Measurements from ENCODE around the gene CHMP5. TPM values are rescaled to one million over a fixed set of nuclear protein-coding genes. Genes with fewer than 3 reads are reported as not detected.

Gene CHMP5
- total RNA-seq, 1 donor from 2014 or later = 108 TPM

DNA sequence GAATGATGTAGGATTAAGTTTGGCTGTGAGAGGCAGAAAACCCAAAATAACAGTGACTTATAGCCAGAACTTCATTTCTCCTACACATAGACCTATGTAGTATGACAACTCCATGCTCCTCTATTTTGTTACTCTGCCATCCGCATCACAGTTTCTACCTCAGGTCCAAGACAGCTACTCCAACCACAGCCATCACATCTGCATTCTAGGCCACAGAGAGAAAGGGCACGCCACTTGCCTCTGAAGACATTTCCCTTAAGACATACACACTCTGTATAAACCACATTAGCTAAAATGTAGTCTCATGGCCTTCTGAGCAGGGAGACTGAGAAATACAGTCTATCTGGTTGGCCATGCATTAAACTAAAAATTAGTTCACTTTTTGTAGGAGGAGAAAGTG lies 14.9 kb upstream of the CHMP5 start:
- H3K4me3 Mint-ChIP-seq (ENCODE audit: unreplicated experiment) = no peak overlapping the region
- Histone ChIP-seq H3K4me3 (ENCODE audit: insufficient read depth, low read depth, low read length) (no peak overlapping the region), H3K27me3 (ENCODE audit: insufficient read depth, low read length) (no peaks in the 10 kb centered on the region), H3K9ac (ENCODE audit: low read length) (no peak overlapping the region), H2AFZ (ENCODE audit: low read depth, low read length) (no peak overlapping the region), H4K20me1 (ENCODE audit: insufficient read depth, low read length) (no peaks in the 10 kb centered on the region), H3K27ac (ENCODE audit: low read depth, low read length) (no peak overlapping the region), H3K4me1 (ENCODE audit: insufficient read depth, low read length) (no peaks in the 10 kb centered on the region), H3K79me2 (ENCODE audit: insufficient read depth, low read length) (no peaks in the 10 kb centered on the region), H3K36me3 (ENCODE audit: insufficient read depth, low read length) (peaks cover 20% of the 10 kb centered on the region), H3K9me3 (ENCODE audit: insufficient read depth, low read depth, low read length) (no peaks in the 10 kb centered on the region), H3K4me2 (ENCODE audit: low read length) (no peak overlapping the region)
- H3K36me3 Mint-ChIP-seq (ENCODE audit: low read depth, unreplicated experiment) = peaks cover 16% of the 10 kb centered on the region
- H3K9me3 Mint-ChIP-seq (ENCODE audit: unreplicated experiment) = peaks cover 2% of the 10 kb centered on the region
- peaks cover 10% of the 10 kb centered on the region for H3K4me1 Mint-ChIP-seq (ENCODE audit: low read depth, unreplicated experiment)
- no peak overlapping the region for H3K27ac Mint-ChIP-seq (ENCODE audit: unreplicated experiment)
- H3K27me3 Mint-ChIP-seq (ENCODE audit: low read depth, unreplicated experiment) = peaks cover 5% of the 10 kb centered on the region
- FAIRE-seq = no peak
- no peak for DNase-seq (ENCODE audit: low read depth)
- no peak for TF ChIP-seq EZH2 (IDR thresholded peaks at IDR 0.05; ENCODE audit: insufficient read depth, low read length)
- TF ChIP-seq, protein P1, sequence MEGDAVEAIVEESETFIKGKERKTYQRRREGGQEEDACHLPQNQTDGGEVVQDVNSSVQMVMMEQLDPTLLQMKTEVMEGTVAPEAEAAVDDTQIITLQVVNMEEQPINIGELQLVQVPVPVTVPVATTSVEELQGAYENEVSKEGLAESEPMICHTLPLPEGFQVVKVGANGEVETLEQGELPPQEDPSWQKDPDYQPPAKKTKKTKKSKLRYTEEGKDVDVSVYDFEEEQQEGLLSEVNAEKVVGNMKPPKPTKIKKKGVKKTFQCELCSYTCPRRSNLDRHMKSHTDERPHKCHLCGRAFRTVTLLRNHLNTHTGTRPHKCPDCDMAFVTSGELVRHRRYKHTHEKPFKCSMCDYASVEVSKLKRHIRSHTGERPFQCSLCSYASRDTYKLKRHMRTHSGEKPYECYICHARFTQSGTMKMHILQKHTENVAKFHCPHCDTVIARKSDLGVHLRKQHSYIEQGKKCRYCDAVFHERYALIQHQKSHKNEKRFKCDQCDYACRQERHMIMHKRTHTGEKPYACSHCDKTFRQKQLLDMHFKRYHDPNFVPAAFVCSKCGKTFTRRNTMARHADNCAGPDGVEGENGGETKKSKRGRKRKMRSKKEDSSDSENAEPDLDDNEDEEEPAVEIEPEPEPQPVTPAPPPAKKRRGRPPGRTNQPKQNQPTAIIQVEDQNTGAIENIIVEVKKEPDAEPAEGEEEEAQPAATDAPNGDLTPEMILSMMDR (IDR thresholded peaks at IDR 0.05; ENCODE audit: insufficient read depth, low read depth, low read length) = no peak

DNA sequence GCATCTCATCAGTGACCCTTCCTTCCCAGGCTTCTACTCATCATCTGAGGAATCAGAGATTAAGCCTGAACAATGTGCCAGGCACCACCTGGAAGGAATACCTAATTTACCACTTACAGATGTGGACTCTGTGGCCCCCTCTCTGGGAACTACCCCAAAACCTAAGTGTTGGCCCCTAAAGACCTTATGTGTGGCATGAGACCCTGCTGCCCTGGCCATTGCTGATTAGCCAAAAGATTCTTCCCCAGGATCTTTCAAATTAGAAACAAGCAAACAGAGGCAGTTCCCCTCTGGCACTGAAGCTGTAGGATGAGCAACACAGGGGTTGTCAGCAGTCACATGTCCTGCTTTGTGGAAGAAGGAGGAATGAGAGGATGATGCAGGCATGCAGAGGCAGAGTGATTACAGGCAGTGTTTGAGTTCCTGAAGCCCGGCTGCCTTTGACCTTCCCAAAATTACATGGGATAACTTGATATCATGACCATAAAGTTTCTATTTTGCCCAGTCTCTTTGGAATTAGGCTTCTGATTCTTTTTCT lies 14.3 kb upstream of the CHMP5 start:
- Histone ChIP-seq H3K27ac (ENCODE audit: low read depth, low read length) (no peak overlapping the region), H2AFZ (ENCODE audit: low read depth, low read length) (no peak overlapping the region), H3K4me3 (ENCODE audit: insufficient read depth, low read depth, low read length) (no peak overlapping the region), H3K79me2 (ENCODE audit: insufficient read depth, low read length) (no peaks in the 10 kb centered on the region), H3K4me1 (ENCODE audit: insufficient read depth, low read length) (no peaks in the 10 kb centered on the region), H3K27me3 (ENCODE audit: insufficient read depth, low read length) (no peaks in the 10 kb centered on the region), H3K4me2 (ENCODE audit: low read length) (no peak overlapping the region), H3K36me3 (ENCODE audit: insufficient read depth, low read length) (peaks cover 23% of the 10 kb centered on the region), H3K9me3 (ENCODE audit: insufficient read depth, low read depth, low read length) (no peaks in the 10 kb centered on the region), H4K20me1 (ENCODE audit: insufficient read depth, low read length) (no peaks in the 10 kb centered on the region), H3K9ac (ENCODE audit: low read length) (no peak overlapping the region)
- Mint-ChIP-seq H3K27me3 (ENCODE audit: low read depth, unreplicated experiment) (peaks cover 3% of the 10 kb centered on the region), H3K4me1 (ENCODE audit: low read depth, unreplicated experiment) (peaks cover 10% of the 10 kb centered on the region), H3K9me3 (ENCODE audit: unreplicated experiment) (peaks cover 2% of the 10 kb centered on the region), H3K4me3 (ENCODE audit: unreplicated experiment) (peak overlapping the region; percentile 69), H3K36me3 (ENCODE audit: low read depth, unreplicated experiment) (peaks cover 18% of the 10 kb centered on the region), H3K27ac (ENCODE audit: unreplicated experiment) (peak overlapping the region; percentile 47)
- FAIRE-seq (no peak), DNase-seq (ENCODE audit: low read depth) (peak; percentile 42)
- TF ChIP-seq, protein P1 (IDR thresholded peaks at IDR 0.05; ENCODE audit: insufficient read depth, low read depth, low read length) = no peak
- no peak for TF ChIP-seq EZH2 (IDR thresholded peaks at IDR 0.05; ENCODE audit: insufficient read depth, low read length)

DNA sequence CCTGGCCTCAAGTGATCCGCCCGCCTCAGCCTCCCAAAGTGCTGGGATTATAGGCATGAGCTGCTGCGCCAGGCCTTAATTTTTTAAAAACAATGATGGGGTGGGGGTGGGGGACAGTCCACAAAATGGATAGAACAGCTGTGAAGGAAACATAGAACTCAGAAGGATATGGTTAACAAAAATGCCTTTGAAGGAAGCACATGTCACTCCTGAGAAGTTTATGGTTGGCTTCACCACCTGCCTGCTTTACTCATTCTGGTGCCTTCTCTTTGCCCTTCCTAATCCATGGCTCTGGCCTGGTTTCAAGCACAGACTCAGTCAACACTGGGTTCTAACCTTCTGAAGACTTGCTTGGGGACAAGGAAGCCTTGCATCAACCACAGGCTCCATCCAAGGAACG lies 10.6 kb upstream of the CHMP5 start:
- H3K4me1 Mint-ChIP-seq (ENCODE audit: low read depth, unreplicated experiment) = peaks cover 10% of the 10 kb centered on the region
- Histone ChIP-seq H3K4me3 (ENCODE audit: insufficient read depth, low read depth, low read length) (no peak overlapping the region), H3K4me2 (ENCODE audit: low read length) (no peak overlapping the region), H3K9me3 (ENCODE audit: insufficient read depth, low read depth, low read length) (no peaks in the 10 kb centered on the region), H3K79me2 (ENCODE audit: insufficient read depth, low read length) (no peaks in the 10 kb centered on the region), H3K9ac (ENCODE audit: low read length) (no peak overlapping the region), H3K27ac (ENCODE audit: low read depth, low read length) (no peak overlapping the region), H3K4me1 (ENCODE audit: insufficient read depth, low read length) (no peaks in the 10 kb centered on the region), H3K36me3 (ENCODE audit: insufficient read depth, low read length) (peaks cover 43% of the 10 kb centered on the region), H4K20me1 (ENCODE audit: insufficient read depth, low read length) (peaks cover under 1% of the 10 kb centered on the region), H2AFZ (ENCODE audit: low read depth, low read length) (no peak overlapping the region), H3K27me3 (ENCODE audit: insufficient read depth, low read length) (no peaks in the 10 kb centered on the region)
- peaks cover 9% of the 10 kb centered on the region for H3K36me3 Mint-ChIP-seq (ENCODE audit: low read depth, unreplicated experiment)
- H3K4me3 Mint-ChIP-seq (ENCODE audit: unreplicated experiment) = no peak overlapping the region
- no peak overlapping the region for H3K27ac Mint-ChIP-seq (ENCODE audit: unreplicated experiment)
- H3K9me3 Mint-ChIP-seq (ENCODE audit: unreplicated experiment) = peaks cover 2% of the 10 kb centered on the region
- DNase-seq (ENCODE audit: low read depth) (no peak), FAIRE-seq (no peak)
- no peaks in the 10 kb centered on the region for H3K27me3 Mint-ChIP-seq (ENCODE audit: low read depth, unreplicated experiment)
- TF ChIP-seq EZH2 (IDR thresholded peaks at IDR 0.05; ENCODE audit: insufficient read depth, low read length) = no peak
- TF ChIP-seq, protein P1 (IDR thresholded peaks at IDR 0.05; ENCODE audit: insufficient read depth, low read depth, low read length) = no peak

All from astrocyte (in vitro differentiated cells and primary cell).